Activated CD4-positive, alpha-beta T cell treated with anti-CD3 and anti-CD28 coated beads, Interleukin-2, amount 50 U/mL, for 4 hours (primary cell): ENCODE measurements around the gene ST3GAL6.

Source experiments
- DNase-seq, 2 experiments: peaks; one replicate each; pipeline ENCODE4 v3.0.0-alpha.2; 2020

Gene ST3GAL6

DNA sequence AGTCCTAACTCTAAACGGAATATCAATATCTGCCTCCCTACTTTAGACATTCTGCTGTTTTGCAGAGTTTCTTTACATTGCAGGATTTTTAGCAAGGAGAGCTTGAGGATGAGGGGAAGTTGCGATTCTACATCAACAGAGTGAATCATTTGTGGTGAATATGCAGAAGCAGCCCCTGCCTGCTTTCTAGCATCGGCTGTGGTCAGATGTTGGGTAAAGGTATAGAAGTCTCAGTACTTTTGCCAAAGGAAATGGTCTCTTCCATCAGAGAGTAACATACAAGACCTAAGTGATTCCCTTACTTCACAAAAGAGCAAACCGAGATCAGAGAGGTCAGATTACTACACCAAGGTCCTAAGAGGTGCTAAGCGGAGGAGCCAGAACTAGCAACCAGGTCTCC lies 15.2 kb downstream of the ST3GAL6 start:
- no peak for DNase-seq

- no peak for DNase-seq
These were observed 15.8 kb downstream of the ST3GAL6 start for GRCh38 chr3:98778852-98779413.

- no peak for DNase-seq
These were observed 16.6 kb downstream of the ST3GAL6 start for GRCh38 chr3:98779541-98780335.

- DNase-seq = no peak
These were observed 17.2 kb downstream of the ST3GAL6 start for GRCh38 chr3:98780343-98780742.

GRCh38 chr3:98782824-98783500 lies 19.8 kb downstream of the ST3GAL6 start:
- no peak for DNase-seq

GRCh38 chr3:98784042-98784441 lies 20.9 kb downstream of the ST3GAL6 start:
- no peak for DNase-seq

GRCh38 chr3:98784666-98785600 lies 21.8 kb downstream of the ST3GAL6 start:
- DNase-seq = no peak

DNA sequence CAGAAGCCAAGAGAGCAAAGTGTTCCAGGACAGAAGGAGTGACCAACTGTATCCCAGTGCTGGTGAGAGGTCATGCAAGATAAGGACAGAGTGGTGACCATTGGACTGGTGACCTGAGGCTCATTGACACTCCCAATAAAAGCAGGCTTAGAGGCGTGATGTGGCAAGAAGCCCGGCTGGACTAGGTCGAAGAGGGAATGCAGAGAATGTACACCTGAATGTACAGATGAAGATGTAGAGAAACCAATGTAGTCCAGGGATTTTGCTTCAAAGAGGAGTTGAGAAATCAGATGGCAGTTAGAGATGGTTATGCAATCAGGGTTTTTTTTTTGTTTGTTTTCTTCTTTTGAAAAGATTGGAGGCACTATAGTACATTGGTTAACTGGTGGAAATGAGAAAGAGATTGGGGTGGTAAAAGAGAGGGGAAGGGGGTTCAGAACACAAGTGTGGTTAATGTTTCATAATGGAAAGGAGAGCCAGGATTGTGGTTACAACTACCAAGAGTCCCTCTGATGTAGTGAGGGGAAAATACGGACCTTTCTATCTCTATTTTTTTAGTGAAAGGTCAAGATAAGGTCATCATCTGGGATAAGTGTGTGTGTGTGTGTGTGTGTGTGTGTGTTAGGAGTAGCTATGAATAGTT lies 23.3 kb downstream of the ST3GAL6 start:
- DNase-seq = no peak

DNA sequence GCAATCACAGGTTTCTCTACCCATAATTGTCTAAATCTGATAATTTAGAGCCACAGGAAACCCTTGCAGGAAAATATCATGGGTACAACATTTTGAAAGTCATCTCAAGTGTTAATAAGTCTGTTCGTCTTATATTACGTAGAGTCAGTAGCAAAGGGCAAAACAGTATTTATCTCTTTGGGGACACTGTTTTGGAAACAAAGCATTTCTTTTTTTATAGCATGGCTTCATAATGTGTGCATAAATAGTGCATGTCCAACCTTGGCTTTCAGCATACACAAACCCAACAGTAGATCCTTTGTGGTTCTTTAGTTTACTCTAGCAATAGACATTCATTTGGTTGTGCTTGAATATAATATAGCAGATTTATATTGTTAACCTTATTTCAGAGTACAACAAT lies 24.0 kb downstream of the ST3GAL6 start:
- no peak for DNase-seq

GRCh38 chr3:98788651-98789050 lies 25.5 kb downstream of the ST3GAL6 start:
- no peak for DNase-seq

GRCh38 chr3:98791341-98792325 lies 28.5 kb downstream of the ST3GAL6 start:
- DNase-seq = no peak

DNA sequence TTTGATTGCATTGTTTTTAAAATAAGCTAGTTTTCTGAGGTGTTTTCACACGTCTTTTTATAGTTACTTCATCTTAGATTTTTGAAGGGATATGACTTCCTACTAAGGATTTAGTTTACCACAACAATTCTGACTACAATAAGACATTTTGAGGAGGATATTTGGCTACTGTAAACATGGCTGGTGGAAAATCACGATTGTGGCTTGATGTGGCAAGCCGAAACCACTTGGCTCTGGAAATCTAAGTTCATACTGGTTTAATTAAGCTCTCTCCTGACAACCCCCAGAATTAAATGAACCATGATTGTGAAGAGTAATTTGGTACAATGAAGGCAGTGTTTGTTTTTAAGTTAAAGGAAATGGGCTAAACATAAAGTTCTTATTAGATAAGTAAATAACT lies 30.8 kb downstream of the ST3GAL6 start:
- DNase-seq = no peak

GRCh38 chr3:98796334-98796733 lies 33.2 kb downstream of the ST3GAL6 start:
- no peak for DNase-seq

DNA sequence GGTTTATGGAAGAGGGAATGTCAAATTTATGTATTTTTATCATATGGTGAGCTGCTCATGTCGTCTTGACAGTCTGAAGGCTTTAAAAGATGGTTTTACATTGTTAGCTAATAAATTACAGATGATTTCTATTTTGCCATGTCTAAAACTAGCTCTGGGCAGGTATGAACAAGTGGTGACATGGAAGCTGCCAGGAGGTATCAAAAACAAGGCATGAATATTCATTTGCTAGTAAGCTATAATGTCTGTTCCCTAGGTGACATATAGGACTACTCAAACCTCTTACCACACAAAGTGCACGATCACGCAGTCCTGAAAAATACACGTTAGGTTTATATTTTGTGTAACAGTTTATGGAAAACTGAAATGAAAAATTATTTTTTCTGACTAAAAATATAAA lies 34.8 kb downstream of the ST3GAL6 start:
- no peak for DNase-seq

DNA sequence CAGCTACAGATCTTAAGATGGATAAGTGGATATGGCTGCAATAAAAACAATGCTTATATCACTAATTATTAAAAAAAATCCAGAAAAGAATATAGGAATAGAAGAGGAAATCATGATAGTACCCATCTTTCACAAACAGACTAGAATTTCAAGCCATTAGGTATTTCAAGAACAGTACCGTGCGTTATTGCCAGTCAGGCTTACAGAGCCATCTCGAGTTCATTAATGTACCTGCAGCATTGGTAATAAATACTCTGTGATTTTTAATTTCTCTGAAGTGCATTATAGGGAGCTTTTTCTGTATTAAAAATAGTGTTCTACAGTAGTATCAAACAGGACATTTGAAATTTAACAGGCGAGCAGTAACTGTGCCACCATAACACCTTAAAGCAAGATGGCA lies 35.7 kb downstream of the ST3GAL6 start:
- no peak for DNase-seq

DNA sequence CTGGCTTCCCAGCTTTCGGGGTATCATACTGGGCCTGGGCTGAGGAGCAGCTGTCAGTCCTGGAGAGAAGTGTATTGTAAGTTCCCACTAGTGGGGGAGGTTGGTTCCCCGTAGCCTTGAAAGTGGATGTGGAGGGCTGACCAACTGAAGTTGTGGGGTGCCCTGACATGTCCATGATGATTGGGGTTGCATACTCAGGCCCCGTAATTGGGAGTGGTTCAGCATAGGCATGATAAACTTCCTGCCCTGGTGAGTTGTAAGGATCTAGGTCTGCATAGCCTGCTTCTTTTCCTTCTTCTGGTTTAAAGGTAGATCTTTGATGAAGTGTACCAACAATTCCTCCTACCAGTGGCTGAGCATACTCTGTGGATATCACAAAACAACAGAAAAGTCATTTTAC lies 36.3 kb downstream of the ST3GAL6 start:
- no peak for DNase-seq

DNA sequence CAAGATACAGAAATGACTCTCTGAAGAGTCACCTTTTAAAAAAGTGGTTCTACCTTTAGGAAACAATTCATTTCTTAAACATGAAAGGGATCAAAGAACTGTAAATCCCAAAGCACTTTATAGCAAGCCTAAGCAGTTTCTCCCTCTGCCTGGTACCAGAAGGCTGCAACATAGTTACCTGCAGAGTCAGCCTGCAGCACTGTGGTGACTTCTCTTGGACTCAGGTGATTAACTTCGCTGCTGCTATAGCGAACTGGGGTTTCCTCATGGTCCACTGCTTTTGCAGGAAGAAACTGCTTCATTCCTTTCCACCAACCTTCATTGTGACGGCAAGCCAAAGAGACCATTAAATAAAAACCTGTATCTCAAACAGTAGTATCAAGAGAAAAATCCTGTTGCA lies 37.3 kb downstream of the ST3GAL6 start:
- DNase-seq = no peak

DNA sequence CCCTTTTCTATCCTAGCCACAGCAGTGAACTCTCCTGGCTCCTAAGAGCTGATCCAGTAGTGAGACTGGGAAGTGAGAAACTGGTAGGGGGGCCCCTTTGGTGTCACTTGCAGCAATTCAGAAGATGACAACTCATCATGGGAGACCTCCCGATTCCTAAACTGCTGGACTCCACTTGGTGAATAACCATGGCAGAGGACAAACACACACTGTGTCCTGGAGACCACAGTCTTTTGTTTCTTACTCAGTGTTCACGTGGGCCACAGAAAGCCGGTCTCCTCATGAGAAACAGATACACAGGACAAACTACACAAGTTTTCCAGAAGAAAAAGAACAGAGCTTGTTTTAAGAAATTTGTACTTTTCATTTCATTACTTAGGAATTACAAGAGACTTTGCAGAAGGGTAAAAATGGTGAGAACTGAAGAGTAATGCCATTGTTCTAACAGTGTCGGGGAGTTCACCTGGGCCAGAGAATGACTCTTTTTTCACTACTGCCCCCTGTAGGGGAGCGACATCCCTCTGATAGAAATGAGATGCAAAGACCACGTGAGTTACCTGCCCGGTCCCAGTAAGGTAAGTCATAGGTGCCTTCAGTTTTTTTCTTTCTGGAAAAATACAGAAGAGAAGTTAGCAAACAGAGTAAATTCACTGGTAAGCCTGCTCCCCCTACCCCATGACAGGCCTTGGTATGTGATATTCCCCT lies 38.1 kb downstream of the ST3GAL6 start:
- no peak for DNase-seq

DNA sequence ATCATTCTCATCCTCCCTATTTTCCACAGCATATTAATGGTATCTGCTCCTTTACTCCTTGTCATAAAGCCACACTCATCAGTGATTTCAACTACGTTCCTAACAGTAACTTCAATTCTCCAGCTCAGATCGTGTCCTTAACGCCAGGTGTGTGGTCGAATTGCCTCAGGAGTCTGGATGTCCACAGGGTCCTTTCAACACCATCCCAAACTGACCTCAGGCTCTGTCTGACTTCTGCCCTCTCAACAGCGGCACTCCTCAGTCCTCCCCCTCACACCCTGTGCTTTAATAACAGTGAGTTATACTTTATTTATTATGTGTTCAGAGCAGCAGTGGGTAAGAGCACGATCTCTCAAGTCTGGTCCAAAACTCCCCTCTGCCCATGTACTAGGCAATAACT lies 42.4 kb downstream of the ST3GAL6 start:
- no peak for DNase-seq

GRCh38 chr3:98806521-98806920 lies 43.4 kb downstream of the ST3GAL6 start:
- DNase-seq = no peak

GRCh38 chr3:98807011-98807410 lies 43.9 kb downstream of the ST3GAL6 start:
- no peak for DNase-seq
